Measurements from ENCODE around the gene DPP10.

Gene DPP10

GRCh38 chr2:114919985-114920384 lies 477.5 kb downstream of the DPP10 start:
- Histone ChIP-seq H3K4me3 (ENCODE audit: low read depth in 1 of 5, low read length in 5 of 5) (no peak overlapping the region), H3K36me3 (ENCODE audit: control insufficient read depth in 5 of 5, insufficient read depth in 5 of 5, low read length in 5 of 5) (no peaks in the 10 kb centered on the region), H3K9me3 (ENCODE audit: control insufficient read depth in 5 of 5, low read length in 5 of 5) (no peaks in the 10 kb centered on the region), H3K4me1 (ENCODE audit: control insufficient read depth in 5 of 5, insufficient read depth in 5 of 5, low read length in 5 of 5) (no peaks in the 10 kb centered on the region), H3K9ac (ENCODE audit: low read length in 5 of 5) (no peak overlapping the region), H3K27ac (ENCODE audit: low read depth, low read length) (no peak overlapping the region), H3K27me3 (ENCODE audit: control insufficient read depth in 5 of 5, insufficient read depth in 4 of 5, low read length in 5 of 5) (no peaks in the 10 kb centered on the region)

DNA sequence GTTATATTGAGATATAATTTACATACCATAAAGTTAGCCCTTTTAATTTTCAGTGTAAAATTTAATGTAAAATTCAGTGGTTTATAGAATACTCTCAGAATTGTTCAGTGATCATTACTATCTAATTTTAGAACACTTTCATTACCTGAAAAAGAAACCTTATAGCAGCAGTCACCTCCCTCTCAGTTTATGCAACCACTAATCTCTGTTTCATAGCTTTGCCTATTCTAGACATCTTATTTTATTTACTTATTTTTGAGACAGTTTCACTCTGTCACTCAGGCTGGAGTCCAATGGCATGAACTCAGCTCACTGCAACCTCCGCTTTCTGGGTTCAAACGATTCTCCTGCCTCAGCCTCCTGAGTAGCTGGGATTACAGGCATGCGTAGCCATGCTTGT lies 479.6 kb downstream of the DPP10 start:
- Histone ChIP-seq H3K9me3 (ENCODE audit: control insufficient read depth in 5 of 5, low read length in 5 of 5) (no peaks in the 10 kb centered on the region), H3K27ac (ENCODE audit: low read depth, low read length) (no peak overlapping the region), H3K9ac (ENCODE audit: low read length in 5 of 5) (no peak overlapping the region), H3K4me1 (ENCODE audit: control insufficient read depth in 5 of 5, insufficient read depth in 5 of 5, low read length in 5 of 5) (peaks cover 0 to 2% (median 0%) of the 10 kb centered on the region in 5 donors), H3K27me3 (ENCODE audit: control insufficient read depth in 5 of 5, insufficient read depth in 4 of 5, low read length in 5 of 5) (no peaks in the 10 kb centered on the region), H3K36me3 (ENCODE audit: control insufficient read depth in 5 of 5, insufficient read depth in 5 of 5, low read length in 5 of 5) (no peaks in the 10 kb centered on the region), H3K4me3 (ENCODE audit: low read depth in 1 of 5, low read length in 5 of 5) (no peak overlapping the region)

- no peak overlapping the region for H3K27ac ChIP-seq (ENCODE audit: low read depth, low read length)
- H3K9ac ChIP-seq (ENCODE audit: low read length in 5 of 5): no peak overlapping the region
- H3K9me3 ChIP-seq (ENCODE audit: control insufficient read depth in 5 of 5, low read length in 5 of 5): peaks cover 0 to 12% (median 5%) of the 10 kb centered on the region in 5 donors
- H3K36me3 ChIP-seq (ENCODE audit: control insufficient read depth in 5 of 5, insufficient read depth in 5 of 5, low read length in 5 of 5): no peaks in the 10 kb centered on the region
- peaks cover 0 to 2% (median 0%) of the 10 kb centered on the region in 5 donors for H3K4me1 ChIP-seq (ENCODE audit: control insufficient read depth in 5 of 5, insufficient read depth in 5 of 5, low read length in 5 of 5)
- H3K4me3 ChIP-seq (ENCODE audit: low read depth in 1 of 5, low read length in 5 of 5): no peak overlapping the region
- H3K27me3 ChIP-seq (ENCODE audit: control insufficient read depth in 5 of 5, insufficient read depth in 4 of 5, low read length in 5 of 5): no peaks in the 10 kb centered on the region
These were observed 483.1 kb downstream of the DPP10 start for GRCh38 chr2:114925296-114926255.

GRCh38 chr2:114926303-114926702 lies 483.9 kb downstream of the DPP10 start:
- H3K4me1 ChIP-seq (ENCODE audit: control insufficient read depth in 5 of 5, insufficient read depth in 5 of 5, low read length in 5 of 5): peaks cover 0 to 2% (median 0%) of the 10 kb centered on the region in 5 donors
- H3K9me3 ChIP-seq (ENCODE audit: control insufficient read depth in 5 of 5, low read length in 5 of 5): peaks cover 0 to 12% (median 5%) of the 10 kb centered on the region in 5 donors
- H3K4me3 ChIP-seq (ENCODE audit: low read depth in 1 of 5, low read length in 5 of 5): no peak overlapping the region
- H3K27ac ChIP-seq (ENCODE audit: low read depth, low read length): no peak overlapping the region
- H3K27me3 ChIP-seq (ENCODE audit: control insufficient read depth in 5 of 5, insufficient read depth in 4 of 5, low read length in 5 of 5): no peaks in the 10 kb centered on the region
- H3K9ac ChIP-seq (ENCODE audit: low read length in 5 of 5): no peak overlapping the region
- H3K36me3 ChIP-seq (ENCODE audit: control insufficient read depth in 5 of 5, insufficient read depth in 5 of 5, low read length in 5 of 5): no peaks in the 10 kb centered on the region

DNA sequence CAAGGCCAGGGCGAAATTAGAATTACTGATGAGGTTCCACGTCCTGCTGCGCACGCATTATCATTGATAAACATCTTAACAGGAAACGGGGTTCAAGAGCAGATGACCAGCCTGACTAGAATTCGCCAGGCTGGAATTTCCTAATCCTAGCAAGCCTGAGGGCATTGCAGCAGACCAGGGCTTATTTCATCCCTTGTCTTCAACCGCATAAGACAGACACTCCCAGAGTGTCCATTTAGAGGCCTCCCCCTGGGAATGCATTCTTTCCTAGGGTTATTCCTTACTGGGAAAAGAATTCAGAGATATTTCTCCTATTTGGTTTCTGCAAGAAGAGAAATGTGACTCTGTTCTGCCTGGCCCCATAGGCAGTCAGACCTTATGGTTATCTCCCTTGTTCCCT lies 486.8 kb downstream of the DPP10 start:
- Histone ChIP-seq H3K36me3 (ENCODE audit: control insufficient read depth in 5 of 5, insufficient read depth in 5 of 5, low read length in 5 of 5) (no peaks in the 10 kb centered on the region), H3K27ac (ENCODE audit: low read depth, low read length) (no peak overlapping the region), H3K4me1 (ENCODE audit: control insufficient read depth in 5 of 5, insufficient read depth in 5 of 5, low read length in 5 of 5) (peaks cover 0 to 2% (median 0%) of the 10 kb centered on the region in 5 donors), H3K9me3 (ENCODE audit: control insufficient read depth in 5 of 5, low read length in 5 of 5) (peaks cover 0 to 12% (median 7%) of the 10 kb centered on the region in 5 donors), H3K27me3 (ENCODE audit: control insufficient read depth in 5 of 5, insufficient read depth in 4 of 5, low read length in 5 of 5) (no peaks in the 10 kb centered on the region), H3K4me3 (ENCODE audit: low read depth in 1 of 5, low read length in 5 of 5) (no peak overlapping the region), H3K9ac (ENCODE audit: low read length in 5 of 5) (no peak overlapping the region)

GRCh38 chr2:114933671-114934241 lies 491.3 kb downstream of the DPP10 start:
- H3K36me3 ChIP-seq (ENCODE audit: control insufficient read depth in 5 of 5, insufficient read depth in 5 of 5, low read length in 5 of 5): no peaks in the 10 kb centered on the region
- peaks cover 0 to 7% (median 5%) of the 10 kb centered on the region in 5 donors for H3K9me3 ChIP-seq (ENCODE audit: control insufficient read depth in 5 of 5, low read length in 5 of 5)
- no peak overlapping the region for H3K9ac ChIP-seq (ENCODE audit: low read length in 5 of 5)
- no peaks in the 10 kb centered on the region for H3K27me3 ChIP-seq (ENCODE audit: control insufficient read depth in 5 of 5, insufficient read depth in 4 of 5, low read length in 5 of 5)
- H3K4me3 ChIP-seq (ENCODE audit: low read depth in 1 of 5, low read length in 5 of 5): no peak overlapping the region
- H3K27ac ChIP-seq (ENCODE audit: low read depth, low read length): no peak overlapping the region
- H3K4me1 ChIP-seq (ENCODE audit: control insufficient read depth in 5 of 5, insufficient read depth in 5 of 5, low read length in 5 of 5): no peaks in the 10 kb centered on the region

DNA sequence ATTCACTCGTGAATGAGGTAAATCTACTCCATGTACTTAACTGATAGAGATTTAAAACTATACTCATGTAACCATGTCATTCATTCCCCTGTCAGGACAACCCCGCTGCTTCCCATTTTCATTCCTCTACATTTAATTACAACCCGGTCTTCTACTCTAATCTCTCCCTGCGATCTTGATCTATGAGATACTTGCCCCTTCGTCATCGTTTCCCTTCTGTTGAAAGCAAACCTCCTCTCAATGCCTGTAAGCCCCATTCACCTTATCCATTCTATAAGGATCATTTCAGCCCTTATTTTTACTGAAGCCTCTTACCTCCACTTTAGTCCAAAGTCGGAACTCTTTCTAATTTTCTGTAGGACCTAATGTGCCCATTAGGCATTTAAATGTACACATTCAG lies 492.6 kb downstream of the DPP10 start:
- Histone ChIP-seq H3K27me3 (ENCODE audit: control insufficient read depth in 5 of 5, insufficient read depth in 4 of 5, low read length in 5 of 5) (no peaks in the 10 kb centered on the region), H3K4me1 (ENCODE audit: control insufficient read depth in 5 of 5, insufficient read depth in 5 of 5, low read length in 5 of 5) (no peaks in the 10 kb centered on the region), H3K9ac (ENCODE audit: low read length in 5 of 5) (no peak overlapping the region), H3K9me3 (ENCODE audit: control insufficient read depth in 5 of 5, low read length in 5 of 5) (peaks cover 0 to 3% (median 0%) of the 10 kb centered on the region in 5 donors), H3K36me3 (ENCODE audit: control insufficient read depth in 5 of 5, insufficient read depth in 5 of 5, low read length in 5 of 5) (no peaks in the 10 kb centered on the region), H3K27ac (ENCODE audit: low read depth, low read length) (no peak overlapping the region), H3K4me3 (ENCODE audit: low read depth in 1 of 5, low read length in 5 of 5) (no peak overlapping the region)

GRCh38 chr2:114937366-114937930 lies 495.0 kb downstream of the DPP10 start:
- H3K9me3 ChIP-seq (ENCODE audit: control insufficient read depth in 5 of 5, low read length in 5 of 5): no peaks in the 10 kb centered on the region
- H3K27ac ChIP-seq (ENCODE audit: low read depth, low read length): no peak overlapping the region
- H3K4me1 ChIP-seq (ENCODE audit: control insufficient read depth in 5 of 5, insufficient read depth in 5 of 5, low read length in 5 of 5): no peaks in the 10 kb centered on the region
- H3K27me3 ChIP-seq (ENCODE audit: control insufficient read depth in 5 of 5, insufficient read depth in 4 of 5, low read length in 5 of 5): no peaks in the 10 kb centered on the region
- H3K4me3 ChIP-seq (ENCODE audit: low read depth in 1 of 5, low read length in 5 of 5): no peak overlapping the region
- no peaks in the 10 kb centered on the region for H3K36me3 ChIP-seq (ENCODE audit: control insufficient read depth in 5 of 5, insufficient read depth in 5 of 5, low read length in 5 of 5)
- no peak overlapping the region for H3K9ac ChIP-seq (ENCODE audit: low read length in 5 of 5)

DNA sequence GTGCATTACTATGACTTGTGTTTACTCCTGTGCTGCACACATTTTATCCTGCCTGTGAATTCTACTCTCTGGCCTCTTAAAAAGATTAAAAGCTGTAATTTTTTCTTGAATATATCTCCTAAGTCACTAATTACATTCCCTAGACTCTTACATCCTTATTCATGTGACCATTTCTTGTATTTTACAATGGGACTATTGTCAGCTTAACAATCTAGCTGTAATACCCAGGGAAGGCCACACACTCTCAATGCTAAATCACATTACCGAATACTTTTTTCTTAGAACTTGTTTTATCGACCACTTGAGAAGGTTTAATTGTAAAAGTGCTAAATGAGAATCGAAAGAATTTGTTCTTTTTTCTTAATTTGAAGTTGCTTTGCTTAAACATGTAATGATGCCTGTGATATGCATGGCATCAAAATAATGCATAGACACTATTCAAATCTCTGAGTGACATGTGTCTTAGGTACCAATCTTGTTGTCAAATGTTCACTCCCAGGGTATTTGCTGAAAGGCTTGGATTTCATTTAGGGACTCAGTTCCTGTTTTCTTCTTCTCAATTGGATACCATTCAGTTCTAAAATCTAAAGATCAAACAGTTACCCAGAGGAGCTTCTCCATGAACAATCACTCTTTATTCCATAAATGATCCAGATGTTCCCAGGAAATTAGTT lies 498.5 kb downstream of the DPP10 start:
- Histone ChIP-seq H3K27me3 (ENCODE audit: control insufficient read depth in 5 of 5, insufficient read depth in 4 of 5, low read length in 5 of 5) (no peaks in the 10 kb centered on the region), H3K4me3 (ENCODE audit: low read depth in 1 of 5, low read length in 5 of 5) (no peak overlapping the region), H3K4me1 (ENCODE audit: control insufficient read depth in 5 of 5, insufficient read depth in 5 of 5, low read length in 5 of 5) (no peaks in the 10 kb centered on the region), H3K27ac (ENCODE audit: low read depth, low read length) (no peak overlapping the region), H3K9ac (ENCODE audit: low read length in 5 of 5) (no peak overlapping the region), H3K36me3 (ENCODE audit: control insufficient read depth in 5 of 5, insufficient read depth in 5 of 5, low read length in 5 of 5) (no peaks in the 10 kb centered on the region), H3K9me3 (ENCODE audit: control insufficient read depth in 5 of 5, low read length in 5 of 5) (no peaks in the 10 kb centered on the region)
